ENCODE results near the gene CD81.
A peak's percentile ranks its signal among the peaks of the same experiment; 100 is the strongest.

CD81 gene

DNA sequence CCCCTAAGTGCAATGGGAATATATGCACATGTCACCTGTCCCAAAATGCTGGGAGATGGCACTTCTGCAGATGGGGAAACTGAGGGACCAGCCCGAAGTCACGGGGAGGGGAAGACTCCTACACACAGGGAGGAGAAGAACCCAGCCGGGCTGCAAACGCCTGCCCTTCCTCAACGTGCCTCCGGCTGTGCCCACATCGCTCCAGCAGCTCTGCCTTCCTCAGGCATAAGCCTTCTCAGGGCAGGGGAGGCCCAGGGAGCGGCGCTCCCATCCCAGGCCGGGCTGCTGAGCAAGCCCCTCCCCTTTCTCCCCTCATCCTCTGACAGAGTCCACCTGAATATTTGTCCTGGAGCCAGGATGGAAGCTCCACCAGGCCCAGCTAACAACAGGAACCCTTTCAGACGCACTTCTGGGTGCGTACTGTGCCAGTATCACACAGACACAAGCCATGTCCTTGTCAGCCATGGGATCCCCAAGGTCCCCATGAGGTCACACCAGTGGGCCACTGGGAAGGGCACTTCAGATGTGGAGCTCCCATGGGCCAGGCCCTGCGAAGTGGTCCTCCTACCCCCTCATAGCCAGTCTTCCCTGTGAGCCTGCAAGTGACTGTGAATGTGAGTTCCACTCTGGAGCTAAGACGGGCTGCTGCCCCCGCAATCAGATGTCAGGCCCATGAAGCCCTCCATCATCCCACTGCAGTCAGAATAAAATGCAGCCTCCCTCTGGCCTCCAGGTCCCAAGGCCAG, 2.5 kb upstream of the CD81 start:
- Histone ChIP-seq H3F3A (ENCODE audit: low read depth) (no peaks in the 10 kb centered on the region), H3K4me3 (ENCODE audit: low read length, poor library complexity, severe bottlenecking) (no peak overlapping the region), H3K9ac (ENCODE audit: low read depth, low read length, poor library complexity, severe bottlenecking) (no peak overlapping the region), H3K79me2 (ENCODE audit: insufficient read depth, low read length) (peaks cover 23% of the 10 kb centered on the region), H3K4me1 (ENCODE audit: insufficient read depth, low read length, poor library complexity, severe bottlenecking) (peaks cover 12% of the 10 kb centered on the region), H4K20me1 (ENCODE audit: insufficient read depth, low read length, poor library complexity, severe bottlenecking) (peaks cover 21% of the 10 kb centered on the region), H3K36me3 (ENCODE audit: insufficient read depth, low read length) (no peaks in the 10 kb centered on the region), H3K9me3 (ENCODE audit: insufficient read depth, low read depth, low read length) (no peaks in the 10 kb centered on the region), H3K27me3 (ENCODE audit: insufficient read depth, low read length, poor library complexity, severe bottlenecking) (no peaks in the 10 kb centered on the region), H3K9me2 (replicated peaks; ENCODE audit: low read depth, low read length) (no peaks in the 10 kb centered on the region), H3K4me2 (ENCODE audit: low read depth, low read length, poor library complexity, severe bottlenecking) (no peak overlapping the region), H2AFZ (ENCODE audit: low read length) (no peak overlapping the region)
- TF ChIP-seq, protein P1, sequence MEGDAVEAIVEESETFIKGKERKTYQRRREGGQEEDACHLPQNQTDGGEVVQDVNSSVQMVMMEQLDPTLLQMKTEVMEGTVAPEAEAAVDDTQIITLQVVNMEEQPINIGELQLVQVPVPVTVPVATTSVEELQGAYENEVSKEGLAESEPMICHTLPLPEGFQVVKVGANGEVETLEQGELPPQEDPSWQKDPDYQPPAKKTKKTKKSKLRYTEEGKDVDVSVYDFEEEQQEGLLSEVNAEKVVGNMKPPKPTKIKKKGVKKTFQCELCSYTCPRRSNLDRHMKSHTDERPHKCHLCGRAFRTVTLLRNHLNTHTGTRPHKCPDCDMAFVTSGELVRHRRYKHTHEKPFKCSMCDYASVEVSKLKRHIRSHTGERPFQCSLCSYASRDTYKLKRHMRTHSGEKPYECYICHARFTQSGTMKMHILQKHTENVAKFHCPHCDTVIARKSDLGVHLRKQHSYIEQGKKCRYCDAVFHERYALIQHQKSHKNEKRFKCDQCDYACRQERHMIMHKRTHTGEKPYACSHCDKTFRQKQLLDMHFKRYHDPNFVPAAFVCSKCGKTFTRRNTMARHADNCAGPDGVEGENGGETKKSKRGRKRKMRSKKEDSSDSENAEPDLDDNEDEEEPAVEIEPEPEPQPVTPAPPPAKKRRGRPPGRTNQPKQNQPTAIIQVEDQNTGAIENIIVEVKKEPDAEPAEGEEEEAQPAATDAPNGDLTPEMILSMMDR (conservative IDR thresholded peaks at IDR 0.05; ENCODE audit: low read length), result no peak
- no peak for TF ChIP-seq EZH2phosphoT487 (IDR thresholded peaks at IDR 0.05; ENCODE audit: borderline replicate concordance)

DNA sequence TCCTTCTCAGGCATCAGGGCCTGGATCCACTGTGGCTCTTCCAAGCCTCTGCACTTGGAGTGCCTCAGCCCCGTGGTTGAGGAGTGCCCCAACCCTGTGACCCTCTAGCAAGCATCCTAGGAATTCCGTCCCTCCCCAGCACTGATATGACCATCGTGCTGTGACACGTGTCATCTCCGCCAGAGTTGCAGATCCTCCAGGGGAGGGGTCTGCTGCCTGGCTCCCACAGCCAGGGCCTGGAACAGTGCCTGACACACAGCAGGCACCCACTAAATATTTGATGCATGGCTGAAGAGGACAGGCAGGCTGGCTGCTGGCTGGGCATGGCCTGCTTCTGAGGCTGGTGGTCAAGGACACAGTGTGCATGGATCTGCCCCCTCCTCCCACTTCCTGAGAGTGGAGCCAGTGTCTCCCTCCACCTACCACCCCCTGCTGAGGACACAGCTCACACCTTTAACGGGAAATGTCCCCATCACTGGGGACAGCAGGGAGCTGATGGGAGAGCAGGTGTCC, 1.7 kb upstream of the CD81 start:
- peaks cover 28% of the 10 kb centered on the region for H4K20me1 ChIP-seq (ENCODE audit: insufficient read depth, low read length, poor library complexity, severe bottlenecking)
- no peaks in the 10 kb centered on the region for H3K36me3 ChIP-seq (ENCODE audit: insufficient read depth, low read length)
- H3K9ac ChIP-seq (ENCODE audit: low read depth, low read length, poor library complexity, severe bottlenecking), result no peak overlapping the region
- no peak for TF ChIP-seq EZH2phosphoT487 (IDR thresholded peaks at IDR 0.05; ENCODE audit: borderline replicate concordance)
- TF ChIP-seq, protein P1 (conservative IDR thresholded peaks at IDR 0.05; ENCODE audit: low read length), result 0 out of 2 replicates have a peak, but pooled peaks have one; percentile 12
- no peaks in the 10 kb centered on the region for H3K27me3 ChIP-seq (ENCODE audit: insufficient read depth, low read length, poor library complexity, severe bottlenecking)
- peaks cover 17% of the 10 kb centered on the region for H3K4me1 ChIP-seq (ENCODE audit: insufficient read depth, low read length, poor library complexity, severe bottlenecking)
- H3F3A ChIP-seq (ENCODE audit: low read depth), result no peaks in the 10 kb centered on the region
- no peak overlapping the region for H3K4me3 ChIP-seq (ENCODE audit: low read length, poor library complexity, severe bottlenecking)
- H2AFZ ChIP-seq (ENCODE audit: low read length), result no peak overlapping the region
- H3K79me2 ChIP-seq (ENCODE audit: insufficient read depth, low read length), result peaks cover 31% of the 10 kb centered on the region
- no peaks in the 10 kb centered on the region for H3K9me2 ChIP-seq (replicated peaks; ENCODE audit: low read depth, low read length)
- no peak overlapping the region for H3K4me2 ChIP-seq (ENCODE audit: low read depth, low read length, poor library complexity, severe bottlenecking)
- H3K9me3 ChIP-seq (ENCODE audit: insufficient read depth, low read depth, low read length), result no peaks in the 10 kb centered on the region

DNA sequence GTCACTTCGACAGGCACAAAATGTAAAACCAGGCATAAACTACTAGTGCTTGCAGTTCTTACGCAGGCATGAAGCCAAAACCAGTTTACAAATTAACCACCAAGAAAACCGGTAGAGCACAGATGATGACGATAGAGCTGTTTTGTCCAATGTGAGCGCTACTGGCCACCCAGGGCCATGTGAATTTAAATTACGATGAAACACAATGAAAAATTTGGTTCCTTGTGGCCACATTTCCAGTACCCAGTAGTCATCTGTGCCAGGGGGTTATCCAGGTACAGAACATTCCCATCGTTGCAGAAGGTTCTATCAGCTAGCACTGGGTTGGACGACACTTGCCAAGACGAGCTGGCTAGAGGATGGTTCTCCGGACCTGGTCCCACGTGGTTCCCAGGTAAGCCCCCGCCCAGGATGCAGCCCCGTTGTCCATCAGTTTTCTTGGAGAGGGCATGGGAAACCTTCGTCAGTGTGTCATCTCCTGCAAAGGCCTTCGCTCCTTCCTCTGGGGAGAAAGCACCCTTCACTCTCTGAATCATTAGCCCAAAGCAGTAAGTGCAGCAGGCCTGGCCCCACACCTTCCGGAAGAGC, 1.1 kb upstream of the CD81 start:
- Histone ChIP-seq H3K9me2 (replicated peaks; ENCODE audit: low read depth, low read length) (no peaks in the 10 kb centered on the region), H3K4me3 (ENCODE audit: low read length, poor library complexity, severe bottlenecking) (no peak overlapping the region), H3F3A (ENCODE audit: low read depth) (no peaks in the 10 kb centered on the region), H2AFZ (ENCODE audit: low read length) (no peak overlapping the region), H3K9ac (ENCODE audit: low read depth, low read length, poor library complexity, severe bottlenecking) (no peak overlapping the region), H3K36me3 (ENCODE audit: insufficient read depth, low read length) (no peaks in the 10 kb centered on the region), H4K20me1 (ENCODE audit: insufficient read depth, low read length, poor library complexity, severe bottlenecking) (peaks cover 35% of the 10 kb centered on the region), H3K4me2 (ENCODE audit: low read depth, low read length, poor library complexity, severe bottlenecking) (no peak overlapping the region), H3K27me3 (ENCODE audit: insufficient read depth, low read length, poor library complexity, severe bottlenecking) (no peaks in the 10 kb centered on the region), H3K9me3 (ENCODE audit: insufficient read depth, low read depth, low read length) (no peaks in the 10 kb centered on the region), H3K79me2 (ENCODE audit: insufficient read depth, low read length) (peaks cover 37% of the 10 kb centered on the region), H3K4me1 (ENCODE audit: insufficient read depth, low read length, poor library complexity, severe bottlenecking) (peaks cover 19% of the 10 kb centered on the region)
- TF ChIP-seq, protein P1 (conservative IDR thresholded peaks at IDR 0.05; ENCODE audit: low read length), result 0 out of 2 replicates have a peak, but pooled peaks have one; percentile 0
- TF ChIP-seq EZH2phosphoT487 (IDR thresholded peaks at IDR 0.05; ENCODE audit: borderline replicate concordance), result no peak

Measured in Loucy (cell line).